ENCODE results near the gene TRA2B.

DNA sequence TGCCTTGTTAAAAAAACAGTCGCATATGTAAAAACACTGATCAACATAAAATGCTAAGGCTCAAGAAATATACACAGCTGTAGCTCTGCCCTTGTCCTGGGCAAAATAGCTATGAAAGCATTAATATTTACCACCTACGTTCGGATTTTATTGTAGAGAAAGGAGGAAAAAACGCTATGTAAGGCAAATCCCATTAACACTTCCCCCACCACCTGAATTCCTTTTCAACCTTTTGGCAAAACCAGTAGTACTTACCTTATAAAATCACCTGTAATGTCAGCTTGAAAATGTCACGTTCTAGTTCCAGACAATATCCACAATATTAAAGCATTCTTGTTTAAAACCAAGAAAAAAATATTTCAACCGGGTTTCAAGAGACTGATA lies 3.6 kb downstream of the TRA2B start:
- TF ChIP-seq CTCF (IDR thresholded peaks at IDR 0.05; ENCODE audit: poor library complexity, severe bottlenecking) (no peak), EP300 (conservative IDR thresholded peaks at IDR 0.05; ENCODE audit: poor library complexity, severe bottlenecking) (no peak), RAD21 (conservative IDR thresholded peaks at IDR 0.05) (no peak), EZH2 (IDR thresholded peaks at IDR 0.05; ENCODE audit: borderline replicate concordance, insufficient read depth, low read length, poor library complexity, severe bottlenecking) (no peak)
